ENCODE measurements around the gene REXO1.

REXO1 gene

DNA sequence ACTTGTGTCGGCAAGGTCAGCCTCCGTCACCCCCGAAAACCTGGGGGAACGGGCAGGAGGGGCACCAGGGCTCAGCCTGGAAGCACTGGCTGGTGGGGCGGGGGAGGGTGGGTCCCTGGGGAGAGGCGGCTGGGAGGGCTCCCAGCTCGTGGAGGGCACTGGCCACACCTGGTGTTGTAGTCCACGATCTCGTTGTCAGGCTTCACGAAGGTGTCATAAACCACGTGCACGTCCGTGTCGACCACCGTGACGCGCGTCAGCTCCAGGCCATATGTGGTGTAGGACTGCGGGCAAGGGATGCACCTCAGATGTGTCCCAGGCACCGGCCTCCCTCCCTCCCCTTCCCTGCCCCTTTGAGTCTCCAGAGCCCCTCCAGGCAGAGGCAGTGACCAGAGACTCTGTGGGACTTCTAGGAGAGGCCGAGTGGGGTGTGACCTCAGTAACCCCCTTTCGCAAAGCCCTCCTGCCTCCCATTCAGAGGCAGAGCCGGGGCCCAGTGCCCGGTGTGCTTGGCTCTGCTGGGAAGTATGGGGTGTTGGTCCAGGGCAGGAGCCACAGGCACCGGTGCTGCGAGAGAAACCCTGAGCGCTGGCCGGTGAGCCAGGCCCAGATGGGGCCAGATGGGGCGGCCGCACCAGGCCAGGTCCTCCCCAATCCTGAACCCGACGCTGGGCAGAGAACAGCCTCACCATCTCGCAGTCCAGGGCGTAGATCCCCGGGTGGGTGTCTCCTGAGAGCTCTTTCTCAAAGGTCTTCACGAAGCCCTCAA, 31.6 kb downstream of the REXO1 start:
- in situ Hi-C loops (cut with HindIII; ENCODE audit: low sequenced_read_pairs) = no loop called here

DNA sequence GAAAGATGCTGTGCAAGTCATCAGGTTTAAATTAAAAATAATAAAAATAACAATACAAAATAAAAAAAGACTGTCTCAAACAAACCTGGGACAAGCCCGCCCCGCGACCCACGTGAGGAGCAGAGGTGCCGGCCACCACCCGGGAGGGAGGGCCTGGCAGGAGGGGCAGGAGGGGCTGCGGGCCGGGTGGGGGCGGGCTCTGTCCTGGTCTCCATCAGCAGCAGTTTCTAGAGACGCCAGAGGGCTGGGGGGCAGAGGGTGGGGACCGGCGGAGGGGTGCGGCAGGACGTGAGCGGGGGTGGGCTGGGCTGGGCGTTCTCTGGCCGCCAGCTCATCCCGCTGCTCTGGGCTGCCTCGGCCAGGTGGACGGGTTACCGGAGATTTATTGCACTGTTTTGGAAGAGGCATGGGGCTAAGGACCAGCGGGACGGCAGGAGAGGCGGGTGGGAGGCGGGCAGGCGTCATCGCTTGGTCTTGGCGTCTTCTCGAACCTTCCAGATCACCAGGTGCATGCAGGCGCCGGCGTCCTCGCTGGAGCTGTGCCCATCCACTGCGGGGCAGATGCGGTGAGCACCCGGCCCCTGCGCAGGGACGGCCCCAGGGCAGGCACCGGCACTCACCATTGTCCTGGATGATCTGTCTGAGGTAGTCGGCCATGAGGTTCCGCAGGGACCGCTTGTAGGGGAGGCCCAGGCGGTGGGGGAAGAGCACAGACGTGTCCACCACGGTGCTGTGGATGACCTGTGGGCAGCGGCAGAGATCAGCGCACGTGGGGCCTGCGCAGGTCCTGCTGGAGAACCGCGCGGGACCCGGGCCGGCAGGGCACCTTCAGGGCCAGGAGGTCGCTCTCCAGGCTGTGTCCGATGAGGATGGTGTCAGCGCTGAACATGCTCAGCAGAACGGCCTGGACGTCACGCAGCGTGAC, 32.4 kb downstream of the REXO1 start:
- in situ Hi-C loops (cut with HindIII; ENCODE audit: low sequenced_read_pairs) = no loop called here

DNA sequence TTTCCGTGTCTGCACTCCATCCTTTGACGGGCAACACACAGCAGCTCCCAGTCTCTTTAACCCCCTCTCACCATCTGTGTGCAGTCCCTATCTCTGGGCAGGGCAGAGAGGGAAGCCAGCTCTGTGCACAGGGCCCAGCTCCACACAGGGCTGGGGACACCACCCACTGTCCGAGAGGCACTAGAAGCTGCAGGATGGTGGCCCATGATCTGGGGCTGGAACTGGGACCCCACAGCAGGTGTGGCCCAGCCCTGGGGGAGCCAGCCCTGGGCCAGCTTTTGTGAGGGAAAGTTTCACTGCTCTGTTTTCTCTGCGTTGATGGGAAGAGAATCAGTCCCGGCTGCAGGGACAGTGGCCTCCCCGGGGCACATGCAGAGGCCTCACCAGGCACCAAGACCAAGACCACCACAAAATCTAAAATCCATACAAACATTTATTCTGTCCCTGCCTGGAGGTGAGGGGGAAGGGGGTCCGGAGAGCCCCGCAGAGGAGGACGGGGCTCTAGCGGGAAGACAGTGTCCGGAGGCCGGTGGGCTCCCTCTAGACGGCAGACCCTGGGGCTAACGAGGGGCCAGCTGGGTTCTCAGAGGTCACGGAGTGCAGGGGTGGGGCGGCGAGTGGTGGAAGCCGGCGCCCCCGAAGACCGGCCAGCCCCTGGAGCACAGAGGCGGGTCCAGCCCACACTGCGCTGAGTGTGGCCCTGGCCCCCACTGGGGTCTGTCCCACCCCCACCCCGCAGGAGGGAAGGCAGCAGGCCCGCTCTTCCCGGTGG, 33.3 kb downstream of the REXO1 start:
- in situ Hi-C loops (cut with HindIII; ENCODE audit: low sequenced_read_pairs) = no loop called here

DNA sequence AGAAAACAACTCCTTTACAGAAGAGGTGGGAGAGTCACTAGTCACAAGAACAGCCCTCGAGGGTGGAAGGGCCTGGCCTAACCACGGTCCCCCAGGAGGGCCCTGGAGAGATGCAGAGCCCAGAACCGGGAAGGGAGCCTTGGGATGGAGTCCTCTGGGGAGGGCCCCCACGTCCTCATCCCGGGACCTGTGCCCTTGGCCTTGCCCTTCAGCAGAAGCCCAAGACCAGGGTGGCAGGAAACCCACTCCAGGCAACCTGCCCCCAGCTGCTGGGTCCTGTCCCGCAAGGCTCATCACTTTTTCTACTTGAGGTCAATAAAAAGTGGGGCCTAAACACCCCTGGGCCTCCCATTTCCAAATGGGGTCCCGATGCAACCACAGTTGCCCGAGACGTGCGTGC, 33.9 kb downstream of the REXO1 start:
- in situ Hi-C loops (cut with HindIII; ENCODE audit: low sequenced_read_pairs) = no loop called here

DNA sequence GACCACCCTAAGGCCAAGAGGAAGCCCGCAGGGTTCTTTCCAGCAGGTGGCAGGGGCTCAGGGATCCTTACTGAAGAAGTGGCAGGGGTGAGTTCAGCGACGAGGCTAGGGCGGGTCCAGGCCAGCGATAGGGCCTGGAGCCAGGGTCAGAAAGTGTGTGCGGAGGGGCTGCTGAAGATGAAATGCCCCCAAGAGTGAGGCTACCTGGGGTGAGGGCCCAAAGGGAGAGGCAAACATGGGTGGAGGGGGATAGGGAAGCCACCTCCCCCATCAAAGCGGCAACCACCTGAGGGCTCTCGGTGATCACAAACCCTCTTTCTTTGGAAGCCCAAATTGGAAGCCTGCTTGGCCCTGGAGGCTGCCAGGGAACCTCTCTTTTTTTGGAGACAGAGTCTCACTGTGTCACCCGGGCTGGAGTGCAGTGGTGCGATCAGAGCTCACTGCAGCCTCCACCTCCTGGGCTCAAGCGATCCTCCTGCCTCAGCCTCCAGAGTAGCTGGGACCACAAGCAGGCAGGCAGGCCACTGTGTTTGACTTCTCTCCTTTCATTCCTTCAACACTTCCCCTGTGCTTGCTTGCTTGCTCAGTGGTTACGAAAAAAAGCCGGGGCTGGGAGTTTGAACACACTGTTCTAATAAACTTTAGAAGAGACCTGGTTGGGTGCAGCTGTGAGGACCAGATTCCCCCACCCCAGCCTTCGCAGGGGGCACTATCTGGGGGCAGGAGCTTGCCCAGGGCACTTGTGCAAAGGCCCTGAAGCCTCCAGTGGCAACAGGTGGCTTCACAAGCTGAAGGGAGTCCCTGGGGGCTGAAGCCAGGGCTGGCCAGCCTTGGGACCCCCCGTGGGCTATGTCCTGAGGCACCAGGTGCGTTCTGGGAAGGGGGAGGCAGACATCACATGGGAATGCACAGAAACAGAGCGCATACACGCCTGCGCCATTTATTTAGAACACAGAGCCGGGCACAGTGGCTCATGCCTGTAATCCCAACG, 34.8 kb downstream of the REXO1 start:
- in situ Hi-C loops (cut with HindIII; ENCODE audit: low sequenced_read_pairs) = no loop called here

DNA sequence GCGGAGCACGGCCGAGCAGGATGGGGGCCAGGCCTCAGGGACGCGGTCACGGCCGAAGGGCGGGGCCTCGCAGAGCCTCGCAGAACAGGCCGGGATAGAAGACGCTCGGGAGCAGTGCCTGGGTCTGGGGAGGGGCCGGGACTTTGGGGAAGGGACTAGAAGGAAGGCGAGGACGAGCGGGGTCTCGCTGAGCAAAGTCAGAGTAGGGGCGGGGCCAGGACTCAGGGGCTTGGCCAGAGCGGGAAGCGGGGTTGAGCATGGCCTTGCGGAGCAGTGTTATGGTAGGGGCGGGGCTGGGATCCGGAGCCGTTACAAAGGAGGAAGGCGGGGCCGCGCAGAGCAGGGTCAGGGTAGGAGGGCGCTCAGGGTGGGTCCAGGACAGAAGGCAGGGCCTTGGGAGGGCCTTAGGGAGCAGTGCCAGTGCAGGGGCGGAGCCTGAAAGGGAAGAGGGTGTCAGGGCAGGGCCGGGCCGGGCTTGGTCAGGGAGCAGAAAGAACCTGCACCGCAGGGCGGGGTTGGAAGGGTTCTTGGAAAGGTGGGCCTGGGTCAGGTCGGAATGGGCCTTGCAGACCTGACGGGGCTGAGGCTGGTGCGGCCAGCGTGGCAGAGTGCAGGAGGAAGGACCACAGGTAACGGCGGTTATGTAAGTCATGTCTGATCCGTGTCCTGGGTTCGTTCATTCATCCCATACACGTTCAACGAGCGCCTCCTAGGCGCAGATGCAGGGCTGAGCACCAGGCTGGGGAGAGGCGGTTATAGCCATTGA, 35.7 kb downstream of the REXO1 start:
- in situ Hi-C loops (cut with HindIII; ENCODE audit: low sequenced_read_pairs) = no loop called here

DNA sequence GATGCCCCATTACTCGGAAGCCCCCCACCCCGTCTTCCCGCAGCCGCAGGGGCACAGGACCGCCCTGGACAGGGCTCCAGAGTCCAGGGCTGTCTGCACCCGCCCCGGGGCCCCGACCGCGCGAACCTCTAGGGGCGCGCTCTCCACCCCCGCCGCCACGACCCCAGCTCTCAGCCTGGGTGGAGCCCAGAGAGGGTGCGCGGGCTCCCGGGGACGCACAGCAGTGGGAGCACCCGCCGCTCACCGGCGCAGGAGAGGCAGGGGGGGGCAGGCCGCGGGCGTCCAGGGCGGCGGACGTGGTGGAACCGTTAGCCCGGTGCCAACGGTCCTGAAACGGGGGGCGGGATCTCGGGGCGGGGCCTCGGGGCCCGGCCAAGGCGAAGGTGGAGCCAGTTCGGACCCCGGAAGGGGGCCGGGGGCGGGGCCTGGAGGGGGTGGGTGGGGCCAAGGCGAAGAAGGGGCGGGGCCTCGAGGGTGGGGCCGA, 36.3 kb downstream of the REXO1 start, which contains the start of gene ATP8B3:
Gene ATP8B3, minus strand, starts transcription at position 335 of the 484 bp plus-strand sequence. CDS start 540 bp downstream, outside the sequence.
- in situ Hi-C loops (cut with HindIII; ENCODE audit: low sequenced_read_pairs) = no loop called here

DNA sequence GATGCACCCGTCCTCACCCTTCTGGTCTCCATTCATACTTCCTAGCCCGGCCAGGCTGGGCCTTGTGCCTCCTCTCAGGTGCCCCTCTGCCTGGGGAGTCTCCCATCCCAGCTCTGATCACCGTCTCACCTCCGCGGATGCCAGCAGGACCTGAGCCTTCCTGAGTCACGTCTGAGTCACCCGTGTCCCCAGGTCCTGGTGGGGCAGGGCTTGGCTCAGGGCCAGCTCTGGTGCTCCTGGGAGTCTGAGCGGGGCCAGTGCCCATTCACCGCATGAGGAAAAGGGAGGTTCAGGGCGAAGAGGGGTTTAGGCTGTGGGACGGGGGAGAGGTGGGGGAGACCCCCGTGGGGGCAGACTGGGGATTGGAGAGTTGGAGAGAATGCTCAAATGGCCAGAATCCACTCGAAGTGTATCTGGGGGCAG, 36.8 kb downstream of the REXO1 start:
- in situ Hi-C loops (cut with HindIII; ENCODE audit: low sequenced_read_pairs) = no loop called here

DNA sequence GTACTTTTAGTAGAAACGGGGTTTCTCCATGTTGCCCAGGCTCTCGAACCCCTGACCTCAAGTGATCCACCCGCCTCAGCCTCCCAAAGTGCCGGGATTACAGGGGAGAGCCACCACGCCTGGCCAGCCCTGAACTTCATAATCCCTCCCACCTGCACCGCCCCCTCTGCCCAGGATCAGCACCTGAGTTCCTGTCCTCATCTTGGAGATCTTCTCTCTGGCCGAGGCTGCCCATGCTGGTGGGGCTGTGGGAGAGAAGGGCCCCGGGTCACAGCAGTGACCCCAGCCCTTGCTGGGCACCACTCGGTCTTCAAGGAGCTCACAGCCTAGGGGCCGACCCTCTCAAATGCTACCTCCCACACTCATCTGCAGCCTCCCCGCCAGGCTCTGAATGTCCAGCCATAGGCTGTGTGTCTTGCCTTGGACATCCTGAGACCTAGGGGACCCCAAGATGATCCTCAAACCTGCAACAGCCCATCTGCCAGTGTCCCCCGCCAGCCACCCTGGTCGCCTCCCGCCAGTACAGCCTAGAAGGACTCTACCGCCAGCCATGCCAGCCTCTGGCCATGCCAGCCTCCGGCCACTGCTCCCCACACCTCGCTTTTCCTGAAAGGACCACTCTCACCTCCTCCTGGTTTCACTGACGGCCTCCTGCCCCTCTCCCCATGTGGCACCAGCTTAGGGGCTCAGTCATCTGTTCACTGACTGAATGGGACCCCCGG, 37.7 kb downstream of the REXO1 start:
- in situ Hi-C loops (cut with HindIII; ENCODE audit: low sequenced_read_pairs) = no loop called here

DNA sequence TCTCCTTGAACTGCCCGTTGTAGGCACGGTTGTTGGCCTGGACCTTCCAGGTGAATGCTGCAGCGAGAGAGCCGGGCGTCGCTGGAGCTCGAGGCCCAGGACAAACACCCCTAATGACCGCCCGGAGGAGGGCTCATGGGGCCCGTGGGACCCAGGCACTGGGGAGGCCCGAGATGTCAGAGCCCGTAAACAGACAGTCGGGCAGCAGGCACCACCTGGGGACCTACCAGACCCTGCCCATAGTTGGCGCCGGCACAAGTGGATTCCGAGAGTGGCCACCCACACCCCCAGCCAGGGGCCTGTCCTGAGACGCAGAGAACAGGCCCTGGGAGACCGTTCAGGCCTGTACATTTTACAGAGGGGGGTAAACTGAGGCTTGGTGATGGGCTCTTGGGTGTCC, 38.6 kb downstream of the REXO1 start:
- in situ Hi-C loops (cut with HindIII; ENCODE audit: low sequenced_read_pairs) = no loop called here

DNA sequence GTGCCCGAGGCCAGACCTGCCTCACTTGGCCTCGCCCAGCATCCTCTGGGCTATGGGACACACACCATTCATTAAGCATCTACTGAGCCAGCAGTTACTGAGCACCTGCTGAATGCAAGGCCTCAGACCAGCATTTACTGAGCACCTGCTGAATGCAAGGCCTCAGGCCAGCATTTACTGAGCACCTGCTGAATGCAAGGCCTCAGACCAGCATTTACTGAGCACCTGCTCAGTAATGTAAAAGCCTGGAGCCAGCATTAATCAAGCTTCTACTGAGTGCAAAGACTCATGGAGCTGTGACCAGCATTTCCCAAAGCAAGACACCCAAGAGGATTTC, 39.9 kb downstream of the REXO1 start:
- in situ Hi-C loops (cut with HindIII; ENCODE audit: low sequenced_read_pairs) = no loop called here

DNA sequence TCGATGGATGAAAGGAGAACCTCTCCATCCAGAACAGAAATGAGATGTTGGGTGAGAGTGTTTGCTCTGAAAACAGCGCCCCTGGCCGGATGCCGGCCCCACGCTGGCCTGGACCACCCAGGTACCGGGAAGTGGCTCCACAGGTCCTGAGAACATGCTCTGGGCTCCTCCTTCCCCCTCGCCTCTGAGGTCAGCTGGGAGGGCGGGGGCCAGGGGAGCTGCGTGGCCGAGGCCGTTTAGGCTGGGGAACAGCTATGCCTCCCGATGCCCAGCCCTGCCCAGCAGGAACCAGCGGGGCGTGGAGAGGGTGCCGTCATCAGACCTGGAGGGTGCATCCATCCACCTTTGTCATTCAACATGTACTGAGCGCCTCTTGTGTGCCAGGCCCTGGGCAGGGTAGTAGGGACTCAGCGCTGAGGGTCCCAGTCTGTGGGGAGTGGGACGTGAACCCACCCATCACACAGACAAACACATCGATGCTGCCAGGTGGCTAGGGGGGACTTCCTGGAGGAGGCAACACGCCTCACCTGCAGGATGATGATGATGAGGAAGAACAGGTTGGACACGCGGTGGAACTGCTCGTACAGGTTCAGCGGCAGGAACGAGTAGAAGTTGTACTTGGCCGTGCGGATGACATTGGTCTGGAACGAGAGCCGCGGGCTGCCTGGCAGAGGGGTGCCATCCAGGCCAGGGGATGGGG, 40.4 kb downstream of the REXO1 start:
- in situ Hi-C loops (cut with HindIII; ENCODE audit: low sequenced_read_pairs) = no loop called here

DNA sequence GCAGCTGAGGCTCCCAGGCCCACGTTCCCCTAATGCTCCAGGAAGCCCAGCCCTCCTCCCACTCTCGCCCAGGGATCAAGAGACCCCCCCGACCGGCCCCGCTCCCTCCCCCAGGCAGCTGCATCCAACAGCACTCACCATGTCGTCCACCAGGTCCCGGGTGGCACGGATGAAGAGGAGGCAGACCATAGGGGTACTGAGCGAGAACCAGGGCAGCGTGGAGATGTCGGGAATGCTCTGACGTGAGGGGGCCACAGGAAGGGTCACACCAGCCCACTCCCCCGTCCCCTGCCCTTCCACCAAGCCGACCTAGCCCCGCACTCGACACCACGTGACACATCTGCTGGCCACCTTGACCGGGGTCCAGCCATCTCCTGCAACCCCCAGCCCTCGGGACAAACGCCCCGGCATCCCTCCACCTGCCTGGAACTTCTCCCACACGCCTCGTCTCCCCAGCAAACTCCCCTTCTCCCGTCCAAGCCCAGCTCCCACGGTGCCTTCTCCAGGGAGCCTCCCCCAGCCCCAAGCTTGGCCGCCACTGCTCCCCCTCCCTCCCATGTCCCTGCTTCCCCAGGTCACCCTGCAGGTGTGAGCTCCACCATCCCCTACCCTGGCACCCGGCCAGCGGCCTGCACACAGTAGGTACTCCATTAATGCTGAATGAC, 41.1 kb downstream of the REXO1 start:
- in situ Hi-C loops (cut with HindIII; ENCODE audit: low sequenced_read_pairs) = no loop called here

DNA sequence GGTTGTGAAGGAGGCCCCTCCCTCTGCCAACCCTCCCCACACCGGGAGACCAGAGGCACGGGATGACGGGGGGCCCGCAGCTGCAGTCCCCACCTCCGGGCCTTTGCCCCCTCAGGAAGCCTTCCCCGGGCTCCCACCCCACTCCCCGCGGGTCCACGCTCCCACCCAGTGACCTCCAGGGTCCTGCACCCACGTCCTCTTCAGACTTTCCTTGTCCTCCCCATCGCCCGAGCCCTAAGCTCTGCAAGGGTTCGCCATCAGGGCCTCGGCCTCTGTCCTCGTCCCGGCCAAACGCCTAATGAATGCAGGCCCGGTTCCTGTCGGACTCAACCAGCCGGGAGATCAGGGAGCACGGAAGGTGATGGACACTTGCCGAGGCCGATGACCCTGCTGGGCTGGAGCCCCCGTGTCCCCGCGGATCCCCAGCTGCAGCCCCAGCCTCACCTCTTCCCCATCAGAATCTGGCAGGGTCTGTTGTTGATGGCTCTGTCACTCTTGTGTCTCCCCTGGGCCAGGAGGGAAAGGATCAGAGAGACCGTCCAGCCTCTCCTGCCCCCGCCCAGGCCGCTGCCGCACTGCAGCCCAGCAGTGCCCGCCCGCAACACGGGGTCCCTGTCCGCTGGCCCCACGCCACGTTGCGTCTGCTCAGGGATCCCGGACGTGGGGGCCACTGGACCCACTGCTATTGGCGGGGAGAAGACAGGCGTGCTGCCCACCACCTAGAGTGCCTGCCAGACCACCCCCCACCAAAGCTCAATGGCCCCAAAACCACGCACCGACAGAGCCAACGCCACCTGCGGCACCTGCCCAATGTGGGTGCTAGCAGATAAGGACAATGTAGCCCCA, 41.9 kb downstream of the REXO1 start:
- in situ Hi-C loops (cut with HindIII; ENCODE audit: low sequenced_read_pairs) = no loop called here

DNA sequence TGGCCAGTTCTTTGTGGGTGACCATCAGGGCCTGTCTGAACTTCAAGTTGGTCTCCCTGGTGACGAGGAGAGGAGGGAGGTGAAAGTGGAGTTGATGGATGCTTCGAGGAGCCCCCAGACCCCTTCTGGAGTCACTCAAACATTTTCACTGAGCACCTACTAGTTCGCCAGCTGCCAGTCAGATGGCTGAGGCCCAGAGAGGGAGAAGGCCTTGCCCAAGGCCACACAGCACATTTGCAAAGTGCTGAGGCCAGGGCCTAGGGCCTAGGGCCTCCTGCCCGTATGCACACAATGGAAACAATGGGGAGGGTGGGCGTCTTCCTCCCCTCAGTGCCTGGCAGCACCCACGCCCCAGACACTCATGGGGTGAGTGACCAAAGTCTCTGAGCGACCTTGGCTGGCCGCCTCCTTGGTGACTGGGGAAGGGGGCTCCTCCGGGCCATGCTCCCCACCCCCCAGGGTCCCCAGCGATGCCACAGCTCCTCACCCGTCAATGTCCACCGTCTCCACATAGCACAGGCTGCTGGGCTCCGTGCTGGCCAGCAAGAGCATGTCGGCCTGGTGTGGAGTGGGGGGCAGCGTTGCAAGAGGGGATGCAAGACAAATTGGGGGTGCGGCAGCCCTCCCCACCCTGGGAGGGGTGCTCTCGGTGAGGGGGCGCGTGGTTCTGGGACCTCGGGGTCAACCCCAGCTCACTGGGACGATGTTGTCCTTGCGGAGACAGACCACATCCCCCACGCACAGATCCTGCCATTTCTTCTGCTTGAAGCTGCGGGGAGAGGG, 42.7 kb downstream of the REXO1 start:
- in situ Hi-C loops (cut with HindIII; ENCODE audit: low sequenced_read_pairs) = no loop called here

DNA sequence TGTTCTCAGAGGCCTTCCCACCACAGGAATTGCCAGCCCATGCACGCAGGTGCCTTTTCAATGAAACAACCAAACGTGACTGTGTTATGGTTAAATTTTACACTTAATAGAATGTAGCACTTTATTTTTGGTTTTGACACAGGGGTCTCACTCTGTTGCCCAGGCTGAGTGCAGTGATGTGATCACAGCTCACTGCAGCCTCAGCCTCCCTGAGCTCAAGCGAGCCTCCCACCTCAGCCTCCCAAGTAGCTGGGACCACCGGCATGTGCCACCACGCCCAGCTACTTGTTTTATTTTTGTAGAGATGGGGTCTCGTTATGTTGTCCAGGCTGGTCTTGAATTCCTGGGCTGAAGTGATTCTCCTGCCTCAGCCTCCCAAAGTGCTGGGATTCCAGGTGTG, 43.4 kb downstream of the REXO1 start:
- in situ Hi-C loops (cut with HindIII; ENCODE audit: low sequenced_read_pairs) = no loop called here

Data from DLD1 (cell line).